ENCODE data around the gene BCOR.

GRCh38 chrX:40100537-40101429, 3.0 kb upstream of the BCOR start:
- TF ChIP-seq CTCF (conservative IDR thresholded peaks at IDR 0.05; ENCODE audit: low read length) (no peak), EZH2phosphoT487 (IDR thresholded peaks at IDR 0.05; ENCODE audit: borderline replicate concordance, low read depth, low read length) (no peak)
